Upper lobe of left lung (tissue), 6 donors: ENCODE data around the gene RBSN. TPM values are rescaled to one million over a fixed set of nuclear protein-coding genes. Genes with fewer than 3 reads are reported as not detected.

Source experiments
- ATAC-seq, 2 donors: fragments of 200-7000 bp; cut with Tn5 transposase; one replicate each; pipeline ENCODE4 v1.9.1; 2022; ENCODE audit warnings: mild to moderate bottlenecking in 2 of 2, moderate library complexity in 2 of 2; ENCODE audit not compliant: low FRiP score in 2 of 2
- DNase-seq, 2 donors: peaks; one replicate each; pipeline ENCODE4 v3.0.0-alpha.2; 2019 to 2020
- H3K27ac ChIP-seq, 4 donors: fragments of 200-600 bp; sonication (generic); one replicate each; pipeline ENCODE4 v1.5.1; 2016 to 2019
- H3K27me3 ChIP-seq, 4 donors: fragments of 200-600 bp; sonication (generic); one replicate each; pipeline ENCODE4 v1.5.1; 2017 to 2019
- H3K36me3 ChIP-seq, 4 donors: fragments of 200-600 bp; sonication (generic); one replicate each; pipeline ENCODE4 v1.5.1; 2016 to 2019
- H3K4me1 ChIP-seq, 4 donors: fragments of 200-600 bp; sonication (generic); one replicate each; pipeline ENCODE4 v1.5.1; 2018 to 2019
- H3K4me3 ChIP-seq, 4 donors: fragments of 200-600 bp; sonication (generic); one replicate each; pipeline ENCODE4 v1.5.1; 2017 to 2019; ENCODE audit warnings: mild to moderate bottlenecking in 2 of 4, moderate library complexity in 1 of 4
- H3K9me3 ChIP-seq, 4 donors: fragments of 200-600 bp; sonication (generic); one replicate each; pipeline ENCODE4 v1.5.1; 2018 to 2019
- EP300 ChIP-seq, 4 donors: sonication (generic); formaldehyde crosslinking; IDR thresholded peaks; one replicate each; pipeline ENCODE4 v1.5.1; 2017; ENCODE audit warnings: antibody characterized with exemption in 4 of 4, control low read depth in 2 of 4
- POLR2A ChIP-seq, 4 donors: fragments of 450-650 bp; IDR thresholded peaks; one replicate each; pipeline ENCODE4 v1.5.1; 2016 to 2017; ENCODE audit warnings: antibody characterized with exemption in 4 of 4, mild to moderate bottlenecking in 2 of 4
- POLR2AphosphoS5 ChIP-seq, 2 donors: sonication (generic); formaldehyde crosslinking; IDR thresholded peaks; one replicate each; pipeline ENCODE4 v1.5.1; 2017; ENCODE audit warnings: antibody characterized with exemption in 2 of 2
- WGBS, 2 donors: methylation state at CpG; one replicate each; pipeline ENCODE4 v1.1.5; 2017 to 2018; 5-methylcytosine and 5-hydroxymethylcytosine counted together
- total RNA-seq, 6 donors: library from RNA; depleted of rRNA in 4 of 6; stranded (reverse); fragments of >200 nt in 4 of 6; gene quantifications; one replicate each; pipeline versions ENCODE4 v1.1.0 to v1.2.1, GENCODE V29; 2016 to 2021
- TF ChIP-seq, protein P1 (sequence below), 6 experiments: fragments of 450-650 bp in 4 of 6; fragments of 200-600 bp in 2 of 6; sonication (generic) in 2 of 6; IDR thresholded peaks; one replicate each; pipeline ENCODE4 v1.5.1; 2016 to 2019; ENCODE audit warnings: antibody characterized with exemption in 6 of 6
- donor health status: DM: no; HTN: no; CAD: no; lungs with moderate emphysema.
- donor health status: DM: no; HTN: yes; CAD: no; lungs with severe emphysema.

The RBSN gene
- total RNA-seq, 6 donors from 2014 or later: 24.5 to 72.3 (median 29.0) TPM

DNA sequence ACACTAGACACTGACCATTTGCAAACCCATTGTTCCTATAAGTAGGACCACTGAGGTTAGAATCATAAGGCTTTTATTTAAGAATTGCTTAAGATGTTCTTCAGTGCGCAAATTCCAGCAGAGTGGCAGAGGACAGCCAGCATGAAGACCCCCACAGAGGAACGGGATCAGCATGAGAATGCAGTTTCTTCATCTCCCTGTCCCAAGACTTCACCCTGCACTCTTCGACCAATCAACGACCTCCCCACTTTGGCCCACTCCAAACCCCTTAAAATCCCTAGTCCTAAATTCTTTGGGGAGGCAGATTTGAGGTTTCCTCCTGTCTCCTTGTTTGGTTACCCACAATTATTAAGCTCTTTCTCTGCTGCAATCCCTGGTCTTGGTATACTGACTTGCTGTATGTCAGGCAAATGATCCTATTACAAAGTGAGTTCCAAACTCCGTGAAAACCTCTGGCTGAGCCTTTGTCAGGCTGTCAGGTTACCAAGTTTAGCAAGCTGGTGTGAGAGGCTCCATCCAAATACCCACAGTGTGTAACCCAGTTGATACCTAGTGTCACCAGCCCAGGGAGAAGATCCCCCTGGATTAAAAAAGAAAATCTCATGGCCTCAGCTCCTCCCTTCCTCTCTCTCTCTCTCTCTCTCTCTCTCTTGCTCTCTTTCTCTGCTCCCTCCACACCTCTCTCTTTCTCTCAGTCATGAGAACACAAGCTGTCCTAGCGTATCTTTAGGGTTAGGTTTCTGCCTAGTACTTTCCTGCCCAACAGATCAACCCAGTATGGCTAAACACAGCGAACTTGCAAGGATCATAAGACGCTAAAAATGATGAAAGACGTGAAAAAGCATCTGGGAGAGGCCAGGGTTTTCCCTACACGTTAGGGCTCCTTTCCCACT is 15.8 kb upstream of the RBSN start:
- 67 to 79% methylated on average over 10 of the region's 10 CpGs for WGBS, 2 donors
- ATAC-seq: no peak
- no peak for TF ChIP-seq POLR2AphosphoS5 (IDR thresholded peaks at IDR 0.05)
- TF ChIP-seq POLR2A (IDR thresholded peaks at IDR 0.05): no peak
- TF ChIP-seq EP300 (IDR thresholded peaks at IDR 0.05): no peak
- TF ChIP-seq, protein P1, sequence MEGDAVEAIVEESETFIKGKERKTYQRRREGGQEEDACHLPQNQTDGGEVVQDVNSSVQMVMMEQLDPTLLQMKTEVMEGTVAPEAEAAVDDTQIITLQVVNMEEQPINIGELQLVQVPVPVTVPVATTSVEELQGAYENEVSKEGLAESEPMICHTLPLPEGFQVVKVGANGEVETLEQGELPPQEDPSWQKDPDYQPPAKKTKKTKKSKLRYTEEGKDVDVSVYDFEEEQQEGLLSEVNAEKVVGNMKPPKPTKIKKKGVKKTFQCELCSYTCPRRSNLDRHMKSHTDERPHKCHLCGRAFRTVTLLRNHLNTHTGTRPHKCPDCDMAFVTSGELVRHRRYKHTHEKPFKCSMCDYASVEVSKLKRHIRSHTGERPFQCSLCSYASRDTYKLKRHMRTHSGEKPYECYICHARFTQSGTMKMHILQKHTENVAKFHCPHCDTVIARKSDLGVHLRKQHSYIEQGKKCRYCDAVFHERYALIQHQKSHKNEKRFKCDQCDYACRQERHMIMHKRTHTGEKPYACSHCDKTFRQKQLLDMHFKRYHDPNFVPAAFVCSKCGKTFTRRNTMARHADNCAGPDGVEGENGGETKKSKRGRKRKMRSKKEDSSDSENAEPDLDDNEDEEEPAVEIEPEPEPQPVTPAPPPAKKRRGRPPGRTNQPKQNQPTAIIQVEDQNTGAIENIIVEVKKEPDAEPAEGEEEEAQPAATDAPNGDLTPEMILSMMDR (IDR thresholded peaks at IDR 0.05): no peak
- Histone ChIP-seq H3K27ac (no peak overlapping the region), H3K36me3 (no peaks in the 10 kb centered on the region), H3K9me3 (no peaks in the 10 kb centered on the region), H3K27me3 (no peaks in the 10 kb centered on the region), H3K4me3 (no peak overlapping the region), H3K4me1 (peaks cover 0 to 7% (median 4%) of the 10 kb centered on the region in 4 donors)
- DNase-seq: no peak

DNA sequence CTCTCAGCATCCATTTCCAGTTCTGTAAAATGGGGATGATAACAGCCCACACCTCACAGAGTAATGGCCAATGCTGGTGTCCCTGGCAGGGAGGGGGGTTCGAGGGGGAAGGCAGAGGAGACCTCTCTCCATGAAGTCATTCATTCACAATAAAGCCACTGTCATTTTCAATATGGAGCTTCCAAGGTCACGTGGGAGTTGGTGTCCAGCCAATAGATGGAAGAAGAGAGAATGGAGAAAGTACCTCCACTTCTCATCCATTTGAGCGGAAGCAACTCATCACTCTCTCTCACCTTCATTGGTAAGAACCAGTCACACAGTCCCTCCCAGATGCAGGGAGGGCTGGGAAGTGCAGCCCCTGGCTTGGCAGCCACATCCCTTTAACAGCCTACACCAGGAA is 14.9 kb upstream of the RBSN start:
- DNase-seq (no peak), ATAC-seq (no peak)
- no peaks in the 10 kb centered on the region for H3K36me3 ChIP-seq
- peaks cover 0 to 5% (median 4%) of the 10 kb centered on the region in 4 donors for H3K4me1 ChIP-seq
- no peaks in the 10 kb centered on the region for H3K9me3 ChIP-seq
- 63 to 74% methylated on average over 3 of the region's 3 CpGs for WGBS, 2 donors
- H3K27me3 ChIP-seq: no peaks in the 10 kb centered on the region
- TF ChIP-seq EP300 (IDR thresholded peaks at IDR 0.05) (no peak), POLR2A (IDR thresholded peaks at IDR 0.05) (no peak), POLR2AphosphoS5 (IDR thresholded peaks at IDR 0.05) (no peak)
- TF ChIP-seq, protein P1 (IDR thresholded peaks at IDR 0.05): no peak
- H3K4me3 ChIP-seq: no peak overlapping the region
- no peak overlapping the region for H3K27ac ChIP-seq

GRCh38 chr3:15113471-15113870 is 14.5 kb upstream of the RBSN start:
- H3K4me1 ChIP-seq: peaks cover 0 to 1% (median under 1%) of the 10 kb centered on the region in 4 donors
- no peaks in the 10 kb centered on the region for H3K27me3 ChIP-seq
- no peak overlapping the region for H3K4me3 ChIP-seq
- no peaks in the 10 kb centered on the region for H3K9me3 ChIP-seq
- DNase-seq (no peak), ATAC-seq (no peak)
- TF ChIP-seq POLR2AphosphoS5 (IDR thresholded peaks at IDR 0.05): no peak
- TF ChIP-seq, protein P1 (IDR thresholded peaks at IDR 0.05): no peak
- no peak for TF ChIP-seq EP300 (IDR thresholded peaks at IDR 0.05)
- TF ChIP-seq POLR2A (IDR thresholded peaks at IDR 0.05): no peak
- no peak overlapping the region for H3K27ac ChIP-seq
- H3K36me3 ChIP-seq: no peaks in the 10 kb centered on the region
- 46 to 49% methylated on average over 6 of the region's 6 CpGs for whole genome bisulfite sequencing, 2 donors

GRCh38 chr3:15112011-15112410 is 13.1 kb upstream of the RBSN start:
- no peak for ATAC-seq
- Histone ChIP-seq H3K4me1 (peaks cover 3 to 7% (median 5%) of the 10 kb centered on the region in 4 donors), H3K9me3 (no peaks in the 10 kb centered on the region)

More at GRCh38 chr3:15112011-15112410, 13.1 kb upstream of the RBSN start:
- Histone ChIP-seq H3K4me3 (no peak overlapping the region), H3K27ac (no peak overlapping the region), H3K27me3 (no peaks in the 10 kb centered on the region), H3K36me3 (no peaks in the 10 kb centered on the region)
- DNase-seq: no peak
- WGBS, 2 donors: 69 to 72% methylated on average over 3 of the region's 3 CpGs
- TF ChIP-seq POLR2A (IDR thresholded peaks at IDR 0.05) (no peak), POLR2AphosphoS5 (IDR thresholded peaks at IDR 0.05) (no peak), EP300 (IDR thresholded peaks at IDR 0.05) (no peak)
- TF ChIP-seq, protein P1 (IDR thresholded peaks at IDR 0.05): no peak
